ENCODE results near the gene AGPAT3.

Gene AGPAT3

GRCh38 chr21:43995521-43996105, 130.6 kb downstream of the AGPAT3 start:
- no peak for DNase-seq (ENCODE audit: low spot score)

DNA sequence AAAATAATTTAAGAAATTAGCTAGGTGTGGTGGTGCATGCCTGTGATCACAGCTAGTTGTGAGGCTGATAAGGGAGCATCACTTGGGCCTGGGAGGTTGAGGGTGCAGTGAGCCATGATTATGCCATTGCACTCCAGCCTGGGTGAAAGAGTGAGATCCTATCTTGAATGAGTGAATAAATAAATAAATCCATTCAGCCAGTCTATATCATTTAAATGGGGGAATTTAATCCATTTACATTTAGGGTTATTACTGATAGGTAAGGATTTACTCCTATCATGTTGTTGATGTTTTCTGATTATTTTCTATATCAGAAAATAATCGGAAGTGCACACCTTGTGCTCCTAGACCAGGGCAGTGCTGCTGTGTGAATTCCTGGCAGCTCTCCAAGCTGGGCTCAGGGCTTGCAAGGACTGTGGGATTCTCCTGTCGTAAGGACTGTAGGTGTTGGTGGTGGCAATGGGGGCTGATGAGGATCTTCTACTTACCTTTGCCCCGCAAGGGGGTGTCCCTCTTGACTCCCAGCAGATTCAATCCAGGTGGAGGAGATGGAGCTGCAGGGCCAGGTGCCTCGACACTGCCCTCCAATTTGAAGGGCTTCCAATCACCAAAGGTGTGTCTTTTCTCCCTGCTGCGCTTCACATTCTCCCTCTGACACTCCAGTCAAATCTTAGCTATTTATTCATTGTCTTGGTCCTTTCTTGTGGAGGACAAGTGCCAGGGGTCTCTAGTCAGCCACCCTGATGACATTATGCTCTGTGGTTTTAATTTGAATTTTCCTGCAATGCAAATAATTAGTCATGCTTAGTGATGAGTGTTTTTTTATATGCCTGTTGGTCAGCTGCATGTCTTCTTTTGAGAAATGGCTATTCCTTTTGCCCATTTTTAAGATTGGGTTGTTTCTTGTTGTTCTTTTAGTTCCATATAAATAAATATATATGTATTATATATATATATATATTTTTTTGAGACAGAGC, 133.0 kb downstream of the AGPAT3 start:
- DNase-seq (ENCODE audit: low spot score), result no peak

DNA sequence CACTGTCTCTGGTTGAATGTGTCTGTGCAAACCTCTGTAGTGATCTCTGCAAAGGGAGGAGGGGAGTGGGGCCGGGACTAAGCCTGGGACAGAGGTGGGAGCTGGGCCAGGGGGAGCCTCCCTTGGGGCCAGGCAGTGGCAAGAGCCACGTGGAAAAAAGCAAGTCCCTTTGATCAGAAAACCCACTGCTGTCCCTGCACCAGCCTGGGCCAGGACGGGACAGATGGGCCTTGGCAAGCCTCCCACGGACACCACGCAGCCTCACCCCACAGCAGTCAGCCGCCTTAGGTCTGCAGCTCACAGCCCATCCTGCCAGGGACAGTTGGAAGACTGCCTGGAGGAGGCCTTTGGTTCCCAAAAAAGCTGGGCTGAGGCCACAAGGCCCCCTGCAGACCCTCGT, 135.3 kb downstream of the AGPAT3 start:
- DNase-seq (ENCODE audit: low spot score), result no peak

GRCh38 chr21:44002511-44002910, 137.5 kb downstream of the AGPAT3 start:
- DNase-seq (ENCODE audit: low spot score), result no peak

DNA sequence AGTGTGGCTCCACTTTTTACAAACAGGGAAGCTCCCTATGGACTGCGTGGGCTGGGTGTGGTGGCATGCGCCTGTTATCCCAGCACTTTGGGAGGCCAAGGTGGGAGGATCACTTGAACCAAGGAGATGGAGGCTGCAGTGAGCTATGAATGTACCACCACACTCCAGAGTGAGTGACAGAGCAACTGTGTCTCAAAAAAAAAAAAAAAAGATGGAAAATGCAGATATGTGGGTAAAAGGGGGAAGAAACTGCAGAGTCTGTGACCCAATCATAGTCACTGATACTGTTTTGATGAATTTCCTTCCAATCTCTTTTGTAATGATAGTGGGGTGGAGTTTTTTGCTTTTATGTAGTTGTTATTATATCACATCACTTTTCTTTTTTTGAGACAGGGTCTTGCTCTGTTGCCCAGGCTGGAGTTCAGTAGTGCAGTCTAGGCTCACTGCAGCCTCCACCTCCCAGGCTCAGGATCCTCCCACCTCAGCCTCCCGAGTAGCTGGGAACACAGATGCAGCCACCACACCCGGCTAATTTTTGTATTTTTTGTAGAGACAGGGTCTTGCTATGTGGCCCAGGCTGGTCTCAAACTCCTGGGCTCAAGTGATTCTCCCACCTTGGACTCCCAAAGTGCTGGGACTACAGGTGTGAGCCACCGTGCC, 138.4 kb downstream of the AGPAT3 start:
- DNase-seq (ENCODE audit: low spot score), result no peak

DNA sequence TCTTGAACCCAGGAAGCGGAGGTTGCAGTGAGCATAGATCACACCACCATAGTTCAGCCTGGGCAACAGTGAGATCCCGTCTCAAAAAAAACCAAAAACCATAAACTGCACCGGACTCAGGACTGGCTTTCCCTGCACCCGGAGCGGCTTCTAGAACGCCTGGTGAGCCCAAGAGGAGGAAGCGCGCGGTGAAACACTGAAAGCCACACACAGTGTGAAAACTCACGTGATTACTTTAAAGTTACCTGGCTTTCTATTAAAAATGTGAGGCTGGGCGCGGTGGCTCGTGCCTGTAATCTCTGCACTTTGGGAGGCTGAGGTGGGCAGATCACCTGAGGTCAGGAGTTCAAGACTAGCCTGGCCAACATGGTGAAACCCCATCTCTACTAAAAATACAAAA, 140.0 kb downstream of the AGPAT3 start:
- DNase-seq (ENCODE audit: low spot score), result no peak

- no peak for DNase-seq (ENCODE audit: low spot score)
Measured at GRCh38 chr21:44005593-44005992, 140.6 kb downstream of the AGPAT3 start.

DNA sequence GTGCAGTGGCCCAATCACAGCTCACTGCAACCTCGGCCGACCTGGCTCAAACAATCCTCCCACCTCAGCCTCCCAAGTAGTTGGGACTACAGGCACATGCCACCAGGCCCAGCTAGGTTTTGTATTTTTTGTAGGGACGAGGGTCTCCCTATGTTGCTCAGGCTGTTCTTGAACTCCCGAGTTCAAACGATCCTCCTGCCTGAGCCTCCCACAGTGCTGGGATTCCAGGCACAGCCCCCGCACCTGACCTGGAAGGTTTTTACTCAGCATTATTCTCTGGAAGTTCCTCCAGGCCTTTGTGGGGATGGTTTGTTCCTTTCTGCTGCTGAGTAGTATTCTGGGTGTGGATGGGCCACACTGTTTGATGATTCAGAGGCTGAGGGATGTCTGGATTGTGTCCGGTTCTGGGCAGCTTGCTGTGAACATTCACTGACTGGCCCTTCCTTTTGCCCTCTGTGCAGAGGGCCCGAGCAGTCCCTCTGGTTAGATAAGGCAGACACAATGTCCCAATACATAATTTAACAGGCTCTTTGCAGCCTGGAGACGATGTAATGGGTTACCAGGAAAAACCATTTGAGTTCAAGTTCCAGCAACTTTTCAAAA, 141.1 kb downstream of the AGPAT3 start:
- DNase-seq (ENCODE audit: low spot score), result peak; percentile 78

GRCh38 chr21:44006656-44007055, 141.6 kb downstream of the AGPAT3 start:
- no peak for DNase-seq (ENCODE audit: low spot score)

DNA sequence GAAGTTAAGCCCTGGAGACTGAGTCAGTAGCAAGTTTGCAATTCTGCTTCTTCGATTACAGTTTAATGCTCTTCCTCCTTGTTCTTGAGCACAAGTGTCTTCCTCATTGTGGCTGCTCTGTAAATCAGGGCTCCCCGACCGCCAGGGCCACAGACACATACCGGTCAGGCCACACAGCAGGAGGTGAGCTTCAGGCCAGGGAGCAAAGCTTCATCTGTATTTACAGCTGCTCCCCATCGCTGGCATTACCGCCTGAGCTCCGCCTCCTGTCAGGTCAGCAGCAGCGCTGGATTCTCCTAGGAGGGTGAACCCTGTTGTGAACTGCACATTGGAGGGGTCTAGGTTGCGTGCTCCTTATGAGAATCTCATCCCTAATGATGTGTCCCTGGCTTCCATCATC, 145.4 kb downstream of the AGPAT3 start:
- DNase-seq (ENCODE audit: low spot score), result no peak

DNA sequence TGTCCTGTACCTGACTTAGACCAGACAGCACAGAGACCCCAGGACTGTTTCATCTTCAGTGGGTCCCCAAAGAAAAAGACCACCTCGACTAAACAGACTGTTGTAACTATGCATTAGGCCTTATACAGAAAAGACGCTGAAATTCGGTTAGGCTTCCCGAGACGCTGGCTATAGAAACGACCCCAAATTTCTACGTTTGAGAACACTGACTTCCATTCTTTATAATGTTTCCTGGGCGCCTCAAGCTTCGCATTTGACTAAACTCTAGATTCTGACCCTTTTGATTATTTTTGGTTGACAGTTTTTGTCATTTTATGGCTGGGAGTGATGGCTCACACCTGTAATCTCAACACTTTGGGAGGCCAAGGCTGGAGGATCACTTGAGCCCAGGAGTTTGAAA, 146.1 kb downstream of the AGPAT3 start:
- no peak for DNase-seq (ENCODE audit: low spot score)

DNA sequence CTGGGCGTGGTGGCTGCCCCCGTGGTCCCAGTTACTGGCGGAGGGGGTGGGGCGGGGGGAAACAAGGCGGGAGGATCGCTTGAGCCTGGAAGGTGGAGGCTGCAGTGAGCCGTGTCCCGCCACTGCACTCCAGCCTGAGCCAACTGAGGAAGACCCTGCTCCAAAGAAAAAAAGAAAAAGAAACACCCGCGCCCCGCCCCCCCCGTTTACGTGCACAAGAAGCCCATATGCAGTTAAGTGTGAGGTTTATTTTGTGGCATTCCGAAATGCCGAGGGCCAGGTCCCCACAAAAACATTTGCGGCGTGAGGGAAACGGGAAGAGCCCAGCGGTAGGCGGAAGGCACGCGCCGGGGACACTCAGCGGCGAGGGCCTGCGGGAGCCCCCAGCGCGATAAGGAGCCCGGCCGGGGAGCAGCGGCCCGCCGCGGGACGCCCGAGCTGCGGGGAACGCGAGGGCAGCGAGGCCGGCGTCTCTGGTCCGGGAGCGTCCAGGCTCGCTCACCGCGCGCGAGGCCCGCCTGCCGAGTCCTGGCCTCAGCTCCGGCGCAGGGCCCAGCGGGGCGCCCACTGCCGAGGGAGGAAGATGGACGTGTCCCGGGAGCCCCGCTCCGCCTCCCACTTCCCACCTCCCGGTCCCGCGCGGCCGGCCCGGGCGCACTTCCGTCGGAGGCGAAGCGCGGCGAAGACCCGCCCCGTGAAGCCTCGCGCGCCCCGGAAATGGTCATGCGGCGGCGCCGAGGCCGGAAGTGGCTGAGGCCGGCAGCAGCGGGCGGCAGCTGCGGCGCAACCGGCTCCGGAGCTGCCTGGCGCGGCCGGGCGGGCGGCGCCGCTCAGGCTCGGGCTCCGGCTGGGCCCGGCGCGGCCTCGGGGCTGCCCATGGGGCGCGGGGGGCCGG, 146.8 kb downstream of the AGPAT3 start, which contains the start of gene TRAPPC10:
TRAPPC10 (plus strand) TSS at position 731 of the 895 bp plus-strand sequence. CDS start 185 bp downstream, outside the sequence.
- DNase-seq (ENCODE audit: low spot score), result peak; percentile 49

DNA sequence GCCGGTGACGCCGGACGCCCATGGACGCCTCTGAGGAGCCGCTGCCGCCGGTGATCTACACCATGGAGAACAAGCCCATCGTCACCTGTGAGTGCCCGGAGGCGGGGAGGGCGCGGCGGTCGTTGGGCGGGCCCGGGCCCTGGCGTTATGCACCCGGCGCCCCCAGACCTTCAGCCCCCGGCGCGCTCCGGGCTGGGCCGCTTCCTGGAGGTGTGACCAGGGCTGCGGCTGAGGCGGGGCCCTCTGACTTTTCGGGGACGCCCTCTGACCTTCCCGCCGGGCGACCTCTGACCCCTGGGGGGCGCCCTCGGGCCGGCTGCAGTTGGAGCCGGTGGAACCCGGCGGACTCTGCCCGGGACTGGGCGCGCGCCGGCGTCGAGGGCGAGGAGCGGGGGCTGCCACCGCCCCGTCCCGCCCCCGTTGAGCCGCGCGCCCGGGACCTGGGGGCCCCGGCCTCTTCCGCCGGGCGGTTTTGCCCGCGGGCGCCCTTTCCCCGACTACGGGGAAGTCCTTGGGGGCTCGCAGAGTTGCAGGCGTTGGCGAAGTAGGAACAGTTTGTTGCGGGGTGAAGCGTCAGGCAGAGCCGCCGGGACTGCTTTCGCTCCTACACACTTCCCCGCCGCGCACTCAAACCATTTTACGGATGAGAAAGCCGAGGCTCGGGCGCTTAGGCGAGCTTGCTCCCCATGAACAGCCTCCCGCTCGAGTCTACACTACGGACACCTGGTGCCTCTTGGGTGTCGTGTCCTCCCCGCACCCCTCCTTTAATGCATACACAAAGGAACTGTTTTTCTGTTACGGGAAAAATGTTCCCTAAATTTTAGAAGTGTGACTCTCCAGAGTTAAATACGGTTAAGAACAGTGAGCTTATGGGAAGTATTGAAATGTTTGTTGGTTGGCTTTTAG, 147.7 kb downstream of the AGPAT3 start:
- DNase-seq (ENCODE audit: low spot score), result peak; percentile 28

DNA sequence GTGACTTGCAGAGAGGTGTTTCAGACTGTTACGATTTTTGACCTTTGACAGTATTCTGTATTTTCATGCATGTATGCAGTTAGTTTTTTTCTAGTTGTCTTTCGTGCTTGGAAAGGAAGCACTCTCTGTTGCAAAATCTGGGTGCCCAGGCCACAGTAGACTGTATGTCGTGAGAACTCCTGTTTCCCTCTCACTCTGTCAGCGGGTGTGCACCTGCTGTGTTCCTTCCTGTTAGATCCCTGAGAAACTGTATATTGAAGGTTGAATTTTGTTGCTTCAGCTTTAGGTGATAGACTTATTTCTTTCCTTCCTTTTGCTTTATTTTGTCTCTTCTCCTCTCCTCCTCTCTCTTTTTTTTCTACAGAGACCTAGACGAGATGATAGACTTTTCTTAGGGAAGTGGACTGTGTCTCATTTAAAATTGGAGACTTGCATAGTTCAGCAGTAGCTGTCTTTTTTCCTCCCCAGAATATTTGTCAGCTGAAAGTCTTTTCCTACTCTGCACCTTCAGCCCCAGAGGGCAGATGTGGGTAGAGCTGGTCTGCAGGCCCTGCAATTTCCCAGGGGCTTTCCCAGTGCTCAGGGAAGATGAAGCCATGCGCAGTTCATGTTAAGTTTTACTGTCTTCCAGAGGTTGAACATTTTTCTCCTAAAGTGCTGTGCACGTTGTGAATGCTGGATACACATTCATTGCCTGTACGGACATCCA, 148.5 kb downstream of the AGPAT3 start:
- DNase-seq (ENCODE audit: low spot score), result no peak

- no peak for DNase-seq (ENCODE audit: low spot score)
Measured at GRCh38 chr21:44017601-44018000, 152.6 kb downstream of the AGPAT3 start.

DNA sequence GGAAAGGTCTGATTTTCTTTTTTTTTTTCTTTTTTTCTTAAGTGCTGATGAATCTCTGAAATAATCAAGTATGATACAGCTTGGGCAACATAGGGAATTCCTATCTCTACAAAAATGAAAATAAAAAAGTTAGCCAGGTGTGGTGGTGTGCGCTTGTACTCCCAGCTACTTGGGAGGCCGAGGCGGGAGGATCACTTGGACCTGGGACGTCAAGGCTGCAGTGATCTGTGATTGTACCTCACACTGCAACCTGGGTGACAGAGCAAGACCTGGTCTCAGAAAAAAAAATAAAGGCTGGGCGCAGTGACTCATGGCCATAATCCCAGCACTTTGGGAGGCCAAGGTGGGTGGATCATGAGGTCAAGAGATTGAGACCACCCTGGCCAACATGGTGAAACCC, 153.1 kb downstream of the AGPAT3 start:
- DNase-seq (ENCODE audit: low spot score), result no peak

DNA sequence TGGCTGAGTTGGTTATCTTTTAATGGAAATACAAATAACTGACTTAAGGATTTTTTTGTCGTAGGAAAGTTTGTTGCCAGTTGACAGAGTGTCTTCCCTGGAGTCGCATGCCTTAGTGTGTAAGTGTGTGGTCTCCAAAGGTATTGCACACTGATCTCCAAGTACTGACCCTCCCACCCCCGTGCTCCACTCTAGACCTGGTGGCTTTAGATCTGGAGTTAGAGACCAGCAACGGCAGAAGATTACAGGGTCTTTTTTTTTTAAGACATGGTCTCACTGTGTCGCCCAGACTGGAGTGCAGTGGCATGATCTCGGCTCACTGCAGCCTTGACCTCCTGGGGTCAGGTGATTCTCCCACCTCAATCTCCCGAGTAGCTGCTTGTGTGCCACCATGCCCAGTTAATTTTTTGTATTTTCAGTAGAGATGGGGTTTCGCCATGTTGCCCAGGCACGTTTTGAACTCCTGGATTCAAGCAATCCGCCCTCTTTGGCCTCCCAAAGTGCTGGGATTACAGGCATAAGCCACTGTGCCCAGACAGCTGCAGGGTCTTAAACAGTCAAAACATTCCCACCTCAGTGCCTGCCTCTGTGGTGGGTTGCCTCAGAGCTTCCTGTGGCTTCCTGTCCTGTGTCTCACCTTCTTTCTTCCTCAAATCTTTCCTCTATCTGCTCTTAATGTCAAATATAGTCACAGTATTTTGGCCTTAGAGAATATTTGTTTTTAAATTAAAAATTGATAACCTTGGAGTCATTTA, 154.0 kb downstream of the AGPAT3 start:
- DNase-seq (ENCODE audit: low spot score), result no peak

DNA sequence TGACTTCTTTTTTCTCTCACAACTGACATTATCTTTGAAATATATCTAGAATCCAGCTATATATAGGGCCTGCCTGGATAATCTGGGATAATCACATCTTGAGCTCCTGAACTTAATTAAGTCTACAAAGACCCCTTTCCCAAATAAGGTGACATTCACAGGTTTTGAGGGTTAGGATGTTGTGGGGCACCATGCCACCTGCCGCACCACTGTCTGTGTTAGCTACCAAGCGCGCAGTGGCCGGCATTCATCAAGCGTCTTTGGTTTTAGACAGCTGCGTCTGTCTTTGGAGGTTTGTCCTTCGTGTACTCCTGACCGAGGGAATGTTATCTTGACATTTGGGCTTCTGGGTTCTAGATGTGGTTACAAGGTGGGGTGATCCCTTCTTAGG, 154.5 kb downstream of the AGPAT3 start:
- DNase-seq (ENCODE audit: low spot score), result no peak

- DNase-seq (ENCODE audit: low spot score), result no peak
Measured at GRCh38 chr21:44020551-44020950, 155.5 kb downstream of the AGPAT3 start.

All from kidney capillary endothelial cell (primary cell).